ENCODE results near the gene MCEE.

DNA sequence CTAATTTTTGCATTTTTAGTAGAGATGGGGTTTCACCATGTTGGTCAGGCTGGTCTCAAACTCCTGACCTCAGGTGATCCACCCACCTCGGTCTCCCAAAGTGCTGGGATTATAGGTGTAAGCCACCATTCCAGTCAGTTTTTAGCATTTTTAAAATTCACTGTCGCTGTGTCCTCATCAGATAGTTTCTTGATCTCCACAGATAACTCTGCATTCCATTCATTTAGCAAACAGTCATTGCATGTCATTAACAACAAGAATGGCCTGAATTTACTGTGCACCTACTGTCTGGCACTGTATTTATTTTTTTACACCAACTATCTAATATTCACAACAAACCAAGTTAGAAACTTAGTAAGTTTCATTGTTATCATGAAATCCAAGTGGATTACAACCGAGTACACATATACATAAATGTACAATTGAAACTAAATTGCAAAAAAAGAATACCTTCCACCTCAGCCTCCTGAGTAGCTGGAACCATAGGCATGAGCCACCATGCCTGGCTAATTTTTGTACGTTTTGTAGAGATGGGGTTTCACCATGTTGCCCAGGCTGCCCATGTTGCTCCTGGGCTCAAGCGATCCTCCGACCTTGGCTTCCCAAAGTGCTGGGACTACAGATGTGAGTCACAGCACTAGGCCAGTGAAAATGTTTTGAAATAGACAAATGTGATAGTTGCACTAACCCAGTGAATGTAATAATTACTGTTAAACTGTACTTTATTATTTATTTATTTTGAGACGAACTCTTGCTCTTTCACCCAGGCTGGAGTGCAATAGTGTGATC, 4.3 kb downstream of the MCEE start:
- TF ChIP-seq, protein P1, sequence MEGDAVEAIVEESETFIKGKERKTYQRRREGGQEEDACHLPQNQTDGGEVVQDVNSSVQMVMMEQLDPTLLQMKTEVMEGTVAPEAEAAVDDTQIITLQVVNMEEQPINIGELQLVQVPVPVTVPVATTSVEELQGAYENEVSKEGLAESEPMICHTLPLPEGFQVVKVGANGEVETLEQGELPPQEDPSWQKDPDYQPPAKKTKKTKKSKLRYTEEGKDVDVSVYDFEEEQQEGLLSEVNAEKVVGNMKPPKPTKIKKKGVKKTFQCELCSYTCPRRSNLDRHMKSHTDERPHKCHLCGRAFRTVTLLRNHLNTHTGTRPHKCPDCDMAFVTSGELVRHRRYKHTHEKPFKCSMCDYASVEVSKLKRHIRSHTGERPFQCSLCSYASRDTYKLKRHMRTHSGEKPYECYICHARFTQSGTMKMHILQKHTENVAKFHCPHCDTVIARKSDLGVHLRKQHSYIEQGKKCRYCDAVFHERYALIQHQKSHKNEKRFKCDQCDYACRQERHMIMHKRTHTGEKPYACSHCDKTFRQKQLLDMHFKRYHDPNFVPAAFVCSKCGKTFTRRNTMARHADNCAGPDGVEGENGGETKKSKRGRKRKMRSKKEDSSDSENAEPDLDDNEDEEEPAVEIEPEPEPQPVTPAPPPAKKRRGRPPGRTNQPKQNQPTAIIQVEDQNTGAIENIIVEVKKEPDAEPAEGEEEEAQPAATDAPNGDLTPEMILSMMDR (IDR thresholded peaks at IDR 0.05) = no peak
- no peak for TF ChIP-seq POLR2A (IDR thresholded peaks at IDR 0.05)

Measured in lower leg skin (tissue), 3 donors.